Neural cell (in vitro differentiated cells): ENCODE results near the gene POU6F2. TPM values are rescaled to one million over a fixed set of nuclear protein-coding genes. Genes with fewer than 3 reads are reported as not detected.

Experiments
- H2AFZ ChIP-seq: fragments of 200-600, 300-800 bp; sonication (generic), shearing (Covaris generic); 2 replicates; pipeline ENCODE4 v1.6.0; 2014; ENCODE audit warnings: low read depth, mild to moderate bottlenecking, antibody characterized with exemption, low read length, moderate library complexity
- H3F3A ChIP-seq: fragments of 200-600 bp; shearing (Covaris generic); 2 replicates; pipeline ENCODE4 v1.6.1; 2016; ENCODE audit warnings: mild to moderate bottlenecking, moderate library complexity, mixed read lengths, antibody characterized with exemption, low read length; ENCODE audit not compliant: insufficient read depth, poor library complexity, severe bottlenecking
- H3K27ac ChIP-seq: fragments of 200-600, 300-800 bp; sonication (generic), shearing (Covaris generic); 2 replicates; pipeline ENCODE4 v1.5.1; 2014; ENCODE audit warnings: mild to moderate bottlenecking, low read length, moderate library complexity
- H3K27me3 ChIP-seq: fragments of 300-800, 200-600 bp; sonication (generic), shearing (Covaris generic); 2 replicates; pipeline ENCODE4 v1.6.0; 2014; ENCODE audit warnings: mild to moderate bottlenecking, low read depth, low read length, moderate library complexity; ENCODE audit not compliant: insufficient read depth
- H3K36me3 ChIP-seq: fragments of 300-800, 200-600 bp; sonication (generic), shearing (Covaris generic); 2 replicates; pipeline ENCODE4 v1.5.1; 2014; ENCODE audit warnings: mild to moderate bottlenecking, antibody characterized with exemption, low read length, moderate library complexity; ENCODE audit not compliant: insufficient read depth
- H3K4me2 ChIP-seq: fragments of 300-800, 200-600 bp; sonication (generic), shearing (Covaris generic); 2 replicates; pipeline ENCODE4 v1.6.0; 2014; ENCODE audit warnings: mild to moderate bottlenecking, low read length
- H3K4me3 ChIP-seq: fragments of 300-800, 200-600 bp; sonication (generic), shearing (Covaris generic); 2 replicates; pipeline ENCODE4 v1.5.1; 2014; ENCODE audit warnings: mild to moderate bottlenecking, low read length, moderate library complexity
- H3K79me2 ChIP-seq: fragments of 200-600 bp; shearing (Covaris generic); replicated peaks from 2 replicates; pipeline ENCODE4 v1.6.0; 2014; ENCODE audit warnings: mild to moderate bottlenecking, low read length, moderate library complexity; ENCODE audit not compliant: insufficient read depth
- H3K9ac ChIP-seq: fragments of 300-800, 200-600 bp; sonication (generic), shearing (Covaris generic); 2 replicates; pipeline ENCODE4 v1.6.1; 2016; ENCODE audit warnings: mild to moderate bottlenecking, low read length, mixed read lengths
- H3K9me2 ChIP-seq: fragments of 200-600 bp; shearing (Covaris generic); 2 replicates; pipeline ENCODE4 v1.6.1; 2016; ENCODE audit warnings: mild to moderate bottlenecking, low read length, mixed read lengths; ENCODE audit not compliant: insufficient read depth
- H3K9me3 ChIP-seq: fragments of 200-600, 300-800 bp; sonication (generic), shearing (Covaris generic); 2 replicates; pipeline ENCODE4 v1.6.1; 2016; ENCODE audit warnings: mild to moderate bottlenecking, mixed run types, low read length, moderate library complexity, mixed read lengths
- H4K20me1 ChIP-seq: fragments of 200-600 bp; shearing (Covaris generic); 2 replicates; pipeline ENCODE4 v1.6.1; 2016; ENCODE audit warnings: mild to moderate bottlenecking, mixed run types; ENCODE audit not compliant: insufficient read depth
- CTCF ChIP-seq: fragments of 450-650 bp; IDR thresholded peaks from 2 replicates; pipeline ENCODE4 v1.5.1; 2014; ENCODE audit warnings: antibody characterized with exemption, mild to moderate bottlenecking, moderate library complexity; ENCODE audit not compliant: poor library complexity, severe bottlenecking
- EP300 ChIP-seq: fragments of 450-650 bp; conservative IDR thresholded peaks from 2 replicates; pipeline ENCODE4 v1.6.1; 2014; ENCODE audit warnings: antibody characterized with exemption, mild to moderate bottlenecking, moderate library complexity; ENCODE audit not compliant: poor library complexity, severe bottlenecking
- EZH2 ChIP-seq: fragments of 200-600, 300-800 bp; shearing (Covaris generic), sonication (generic); IDR thresholded peaks from 2 replicates; pipeline ENCODE4 v1.6.1; 2014; ENCODE audit warnings: antibody characterized with exemption, low read length, borderline replicate concordance, mild to moderate bottlenecking; ENCODE audit not compliant: insufficient read depth, poor library complexity, severe bottlenecking
- MXI1 ChIP-seq: fragments of 450-650 bp; conservative IDR thresholded peaks from 2 replicates; pipeline ENCODE4 v1.6.1; 2014; ENCODE audit warnings: antibody characterized with exemption, mild to moderate bottlenecking; ENCODE audit not compliant: poor library complexity, severe bottlenecking
- POLR2AphosphoS5 ChIP-seq: IDR thresholded peaks from 2 replicates; pipeline ENCODE4 v1.6.1; 2012
- RAD21 ChIP-seq: fragments of 450-650 bp; conservative IDR thresholded peaks from 2 replicates; pipeline ENCODE4 v1.6.1; 2014; ENCODE audit warnings: antibody characterized with exemption, mild to moderate bottlenecking, moderate library complexity
- SMC3 ChIP-seq: fragments of 450-650 bp; conservative IDR thresholded peaks from 2 replicates; pipeline ENCODE4 v1.6.1; 2014; ENCODE audit warnings: antibody characterized with exemption, mild to moderate bottlenecking, moderate library complexity; ENCODE audit not compliant: poor library complexity
- TAF1 ChIP-seq: IDR thresholded peaks from 2 replicates; pipeline ENCODE4 v1.6.1; 2012; ENCODE audit warnings: low read depth
- polyA plus RNA-seq: library from polyadenylated mRNA; depleted of rRNA; stranded (reverse); fragments of >200 nt; gene quantifications from 2 replicates; pipeline ENCODE4 v1.2.3, GENCODE V29; 2014
- TF ChIP-seq, protein P1 (sequence below): IDR thresholded peaks from 2 replicates; pipeline ENCODE4 v1.6.1; 2012; ENCODE audit warnings: borderline replicate concordance

Gene POU6F2
- polyA plus RNA-seq, 1 donor from 2014 or later, result 2.8 TPM

DNA sequence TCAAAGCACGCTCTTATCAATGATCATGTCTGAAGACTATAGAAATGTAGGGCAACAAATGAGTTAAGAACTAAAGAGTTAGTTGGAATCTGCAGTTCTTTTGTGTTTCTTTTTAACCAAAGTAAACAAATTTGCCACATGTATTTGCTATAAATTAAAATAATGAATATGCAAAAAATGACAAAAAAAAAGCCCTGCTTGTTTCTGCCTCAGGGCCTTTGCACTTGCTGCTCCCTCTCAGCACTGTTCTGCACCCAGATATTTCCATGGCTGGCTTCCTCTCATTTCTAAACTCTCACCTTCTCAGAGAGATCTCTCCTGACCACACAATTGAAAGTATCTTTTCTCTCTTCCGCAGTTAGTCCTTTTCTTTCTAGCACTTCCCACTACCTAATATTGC, 406.7 kb downstream of the POU6F2 start:
- Histone ChIP-seq H3K27ac (no peak overlapping the region), H3K79me2 (no peaks in the 10 kb centered on the region), H2AFZ (no peak overlapping the region), H4K20me1 (no peaks in the 10 kb centered on the region), H3K4me2 (no peak overlapping the region), H3K27me3 (no peaks in the 10 kb centered on the region), H3K9me3 (no peaks in the 10 kb centered on the region), H3K36me3 (no peaks in the 10 kb centered on the region), H3K4me3 (no peak overlapping the region), H3F3A (no peaks in the 10 kb centered on the region), H3K9ac (no peak overlapping the region), H3K9me2 (no peaks in the 10 kb centered on the region)
- no peak for TF ChIP-seq POLR2AphosphoS5
- TF ChIP-seq SMC3, result no peak
- TF ChIP-seq EZH2, result no peak
- no peak for TF ChIP-seq RAD21
- TF ChIP-seq, protein P1, sequence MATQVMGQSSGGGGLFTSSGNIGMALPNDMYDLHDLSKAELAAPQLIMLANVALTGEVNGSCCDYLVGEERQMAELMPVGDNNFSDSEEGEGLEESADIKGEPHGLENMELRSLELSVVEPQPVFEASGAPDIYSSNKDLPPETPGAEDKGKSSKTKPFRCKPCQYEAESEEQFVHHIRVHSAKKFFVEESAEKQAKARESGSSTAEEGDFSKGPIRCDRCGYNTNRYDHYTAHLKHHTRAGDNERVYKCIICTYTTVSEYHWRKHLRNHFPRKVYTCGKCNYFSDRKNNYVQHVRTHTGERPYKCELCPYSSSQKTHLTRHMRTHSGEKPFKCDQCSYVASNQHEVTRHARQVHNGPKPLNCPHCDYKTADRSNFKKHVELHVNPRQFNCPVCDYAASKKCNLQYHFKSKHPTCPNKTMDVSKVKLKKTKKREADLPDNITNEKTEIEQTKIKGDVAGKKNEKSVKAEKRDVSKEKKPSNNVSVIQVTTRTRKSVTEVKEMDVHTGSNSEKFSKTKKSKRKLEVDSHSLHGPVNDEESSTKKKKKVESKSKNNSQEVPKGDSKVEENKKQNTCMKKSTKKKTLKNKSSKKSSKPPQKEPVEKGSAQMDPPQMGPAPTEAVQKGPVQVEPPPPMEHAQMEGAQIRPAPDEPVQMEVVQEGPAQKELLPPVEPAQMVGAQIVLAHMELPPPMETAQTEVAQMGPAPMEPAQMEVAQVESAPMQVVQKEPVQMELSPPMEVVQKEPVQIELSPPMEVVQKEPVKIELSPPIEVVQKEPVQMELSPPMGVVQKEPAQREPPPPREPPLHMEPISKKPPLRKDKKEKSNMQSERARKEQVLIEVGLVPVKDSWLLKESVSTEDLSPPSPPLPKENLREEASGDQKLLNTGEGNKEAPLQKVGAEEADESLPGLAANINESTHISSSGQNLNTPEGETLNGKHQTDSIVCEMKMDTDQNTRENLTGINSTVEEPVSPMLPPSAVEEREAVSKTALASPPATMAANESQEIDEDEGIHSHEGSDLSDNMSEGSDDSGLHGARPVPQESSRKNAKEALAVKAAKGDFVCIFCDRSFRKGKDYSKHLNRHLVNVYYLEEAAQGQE, result no peak
- TF ChIP-seq CTCF, result no peak
- TF ChIP-seq TAF1, result no peak
- no peak for TF ChIP-seq EP300
- TF ChIP-seq MXI1, result no peak

DNA sequence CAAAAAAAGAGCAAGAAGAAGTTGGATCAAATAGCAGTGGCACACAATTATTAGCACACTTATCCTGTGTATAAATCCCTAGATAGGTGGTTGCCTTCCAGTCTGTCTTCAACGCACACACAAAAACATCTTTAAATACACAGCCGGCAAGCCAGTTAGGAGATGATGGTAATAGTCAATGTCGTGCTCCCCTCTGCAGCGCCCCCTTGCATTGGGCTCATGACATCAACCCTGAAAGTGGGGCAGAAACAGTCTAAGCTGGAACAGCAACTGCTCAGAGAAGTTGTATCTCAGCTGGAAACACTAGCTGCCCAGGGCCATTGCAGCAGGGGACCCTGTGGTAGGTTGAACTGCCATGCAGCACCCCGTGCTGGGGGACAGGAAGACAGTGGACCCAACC, 409.0 kb downstream of the POU6F2 start:
- no peak overlapping the region for H3K4me3 ChIP-seq
- H3K9me3 ChIP-seq, result no peaks in the 10 kb centered on the region
- no peaks in the 10 kb centered on the region for H3K79me2 ChIP-seq
- no peak overlapping the region for H3K27ac ChIP-seq
- no peak overlapping the region for H3K4me2 ChIP-seq
- H3K9ac ChIP-seq, result no peak overlapping the region
- TF ChIP-seq SMC3 (no peak), MXI1 (no peak), EP300 (no peak), EZH2 (no peak)
- TF ChIP-seq, protein P1, result no peak
- H3K9me2 ChIP-seq, result no peaks in the 10 kb centered on the region
- no peaks in the 10 kb centered on the region for H3F3A ChIP-seq
- no peak overlapping the region for H2AFZ ChIP-seq
- no peaks in the 10 kb centered on the region for H3K36me3 ChIP-seq
- no peaks in the 10 kb centered on the region for H4K20me1 ChIP-seq
- H3K27me3 ChIP-seq, result no peaks in the 10 kb centered on the region
